Kidney (tissue), 14 donors: Measurements from ENCODE around the gene ACTRT2. TPM values are rescaled to one million over a fixed set of nuclear protein-coding genes. Genes with fewer than 3 reads are reported as not detected.

Source experiments
- DNase-seq, 5 donors: peaks; one replicate each; pipeline ENCODE4 v3.0.0-alpha.2; 2013 to 2020
- FAIRE-seq: peaks from 2 replicates; lab custom pipeline; 2012; peaks lifted over from hg19 to GRCh38; lab: Jason Lieb, UNC
- H3K27ac ChIP-seq, 2 donors: one replicate each; pipeline ENCODE4 v1.7.0; 2013; ENCODE audit warnings: low read depth in 2 of 2, low read length in 2 of 2, inconsistent platforms in 1 of 2
- H3K27me3 ChIP-seq: one replicate; pipeline ENCODE4 v1.7.1; 2013; ENCODE audit warnings: low read length, inconsistent platforms; ENCODE audit not compliant: control insufficient read depth, insufficient read depth
- H3K36me3 ChIP-seq, 3 donors: one replicate each; pipeline versions ENCODE4 v1.7.0 to v1.7.1; 2013; ENCODE audit warnings: low read length in 3 of 3, control low read depth in 1 of 3, inconsistent platforms in 1 of 3; ENCODE audit not compliant: insufficient read depth in 3 of 3, control insufficient read depth in 2 of 3
- H3K4me1 ChIP-seq, 3 donors: one replicate each; pipeline versions ENCODE4 v1.7.0 to v1.7.1; 2013; ENCODE audit warnings: low read length in 3 of 3, inconsistent platforms in 1 of 3, low read depth in 1 of 3; ENCODE audit not compliant: control insufficient read depth in 2 of 3, insufficient read depth in 2 of 3
- H3K4me3 ChIP-seq, 3 donors: one replicate each; pipeline versions ENCODE4 v1.7.0 to v1.8.1; 2013; ENCODE audit warnings: low read length in 3 of 3, control low read depth in 1 of 3, inconsistent platforms in 1 of 3
- H3K9ac ChIP-seq, 3 donors: one replicate each; pipeline versions ENCODE4 v1.7.0 to v1.7.1; 2013; ENCODE audit warnings: low read length in 3 of 3, control low read depth in 1 of 3, inconsistent platforms in 1 of 3
- H3K9me3 ChIP-seq, 3 donors: one replicate each; pipeline versions ENCODE4 v1.7.0 to v1.7.1; 2013; ENCODE audit warnings: low read length in 3 of 3, control low read depth in 1 of 3, inconsistent platforms in 1 of 3; ENCODE audit not compliant: control insufficient read depth in 2 of 3, insufficient read depth in 1 of 3
- CTCF ChIP-seq: IDR thresholded peaks from 3 replicates; pipeline ENCODE4 v1.5.1; 2012; ENCODE audit warnings: mild to moderate bottlenecking, moderate library complexity, borderline replicate concordance; ENCODE audit not compliant: insufficient read depth; ENCODE audit errors: extremely low read depth
- intact Hi-C: fragments of 100-400 bp; cut with DNase I; formaldehyde crosslinking; loops from one replicate; pipeline ENCODE4 v1.11.1; 2022
- polyA plus RNA-seq: library from polyadenylated mRNA; stranded (reverse); fragments of 350-450 nt; fragmentation: Illumina TruSeq; extraction: RNeasy Lipid Tissue Mini Kit (QIAGEN cat#74804); gene quantifications from one replicate; pipeline ENCODE4 v1.2.3, GENCODE V29; 2014; ENCODE audit warnings: low read depth, low replicate concordance; ENCODE audit not compliant: insufficient read depth
- total RNA-seq: library from RNA; stranded (reverse); fragmentation: NEBNext Ultra II Directional; extraction: Animal tissue kit (Norgen Biotek cat#: 25700); gene quantifications from one replicate; pipeline ENCODE4 v1.2.1, GENCODE V29; 2021
- donor health status: control.
- donor health status: control.
- donor health status: control.
- donor health status: control.
- donor health status: control.
- donor health status: DM: yes; HTN: yes; CAD: no.
- donor health status: Normal renal cell carcinoma (clear cell type).

ACTRT2 gene
- total and polyA plus RNA-seq, 2 donors from 2014 or later, result not detected

- peaks cover 0 to 3% (median 0%) of the 10 kb centered on the region in 3 donors for H3K4me1 ChIP-seq
- peak overlapping the region in 1 of 3 donors; percentile 69 for H3K4me3 ChIP-seq
Measured at GRCh38 chr1:3063379-3064295, 42.4 kb downstream of the ACTRT2 start.

GRCh38 chr1:3064296-3064850 is 43.1 kb downstream of the ACTRT2 start:
- Histone ChIP-seq H3K9ac (peak overlapping the region in 1 of 3 donors; percentile 80), H3K4me1 (peaks cover 0 to 3% (median 0%) of the 10 kb centered on the region in 3 donors), H3K27ac (peak overlapping the region; percentile 59 to 67), H3K27me3 (peaks cover 24% of the 10 kb centered on the region), H3K9me3 (no peaks in the 10 kb centered on the region), H3K4me3 (peak overlapping the region in 1 of 3 donors; percentile 69), H3K36me3 (no peaks in the 10 kb centered on the region)
- no peak for TF ChIP-seq CTCF
- DNase-seq, result peak in 2 of 5 donors; percentile 39 to 73
- intact Hi-C loops, result no loop called here
- no peak for FAIRE-seq

More at GRCh38 chr1:3063379-3064295, 42.4 kb downstream of the ACTRT2 start:
- Histone ChIP-seq H3K27ac (peak overlapping the region; percentile 22 to 45), H3K36me3 (no peaks in the 10 kb centered on the region), H3K27me3 (peaks cover 26% of the 10 kb centered on the region), H3K9me3 (no peaks in the 10 kb centered on the region), H3K9ac (peak overlapping the region in 1 of 3 donors; percentile 80)
- intact Hi-C loops, result no loop called here
- DNase-seq (peak in 4 of 5 donors; percentile 26 to 80 (median 43)), FAIRE-seq (no peak)
- no peak for TF ChIP-seq CTCF

- no peaks in the 10 kb centered on the region for H3K9me3 ChIP-seq
- H3K36me3 ChIP-seq, result no peaks in the 10 kb centered on the region
- FAIRE-seq (no peak), DNase-seq (peak in 2 of 5 donors; percentile 34 to 52)
- peaks cover 0 to 3% (median 0%) of the 10 kb centered on the region in 3 donors for H3K4me1 ChIP-seq
- H3K27me3 ChIP-seq, result peaks cover 24% of the 10 kb centered on the region
- intact Hi-C loops, result no loop called here
- no peak for TF ChIP-seq CTCF
- H3K4me3 ChIP-seq, result peak overlapping the region in 1 of 3 donors; percentile 69
- H3K9ac ChIP-seq, result peak overlapping the region in 2 of 3 donors; percentile 1 to 80
- peak overlapping the region; percentile 59 to 67 for H3K27ac ChIP-seq
Measured at GRCh38 chr1:3064901-3065300, 43.6 kb downstream of the ACTRT2 start.
